Activated naive CD4-positive, alpha-beta T cell treated with anti-CD3 and anti-CD28 coated beads, Interleukin-2, amount 50 U/mL, for 16 hours (primary cell): ENCODE results near the gene GJA9.
"Not testable (repeated sequence)": the region's sequence is repeated elsewhere in the genome, so short reads cannot be mapped to it uniquely, and the experiment has no call there.

ENCODE experiments used
- DNase-seq: peaks from one replicate; pipeline ENCODE4 v3.0.0-alpha.2; 2020

The GJA9 gene

DNA sequence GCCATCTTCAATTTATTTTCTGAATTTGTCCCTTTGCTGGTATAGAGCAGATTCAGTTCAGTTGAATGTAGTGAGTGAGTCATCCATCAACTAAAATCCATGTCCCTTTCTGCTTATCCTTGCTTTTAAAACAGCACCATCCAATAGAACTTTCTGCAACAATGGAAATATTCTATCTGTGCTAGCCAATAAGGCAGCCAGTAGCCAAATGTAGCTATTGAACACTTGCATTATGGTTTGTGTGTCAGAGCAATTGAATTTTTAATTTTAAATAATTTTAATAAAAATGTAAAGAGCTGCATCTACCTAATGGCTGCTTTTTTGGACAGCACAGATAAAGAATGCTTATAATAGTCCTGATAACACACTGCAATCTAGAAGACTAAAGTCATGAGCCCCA lies at the start of gene GJA9:
GJA9 (minus strand) TSS at position 101 of the 400 bp plus-strand sequence. CDS start 5,489 bp downstream, outside the sequence.
- no peak for DNase-seq

DNA sequence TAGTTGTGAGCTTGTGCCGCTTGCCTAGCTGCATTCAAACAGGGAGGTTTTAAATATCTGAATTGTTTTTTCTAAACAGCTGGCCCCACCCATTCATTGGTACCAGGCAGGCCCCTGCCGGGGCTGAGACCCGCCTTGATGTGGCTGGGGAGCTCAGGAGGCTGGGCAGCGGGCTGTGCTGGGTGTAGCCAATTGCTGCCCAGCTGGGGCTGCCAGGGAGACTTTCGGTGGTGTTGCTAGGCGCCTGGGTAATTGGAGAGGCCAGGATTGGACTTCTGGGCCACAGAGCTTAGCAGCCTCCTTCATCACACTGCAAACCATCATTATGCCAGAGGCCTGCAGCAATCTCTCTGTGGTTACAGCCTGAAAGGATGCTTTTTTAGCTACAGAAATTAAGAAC lies 48.1 kb upstream of the GJA9 start:
- DNase-seq, result no peak

DNA sequence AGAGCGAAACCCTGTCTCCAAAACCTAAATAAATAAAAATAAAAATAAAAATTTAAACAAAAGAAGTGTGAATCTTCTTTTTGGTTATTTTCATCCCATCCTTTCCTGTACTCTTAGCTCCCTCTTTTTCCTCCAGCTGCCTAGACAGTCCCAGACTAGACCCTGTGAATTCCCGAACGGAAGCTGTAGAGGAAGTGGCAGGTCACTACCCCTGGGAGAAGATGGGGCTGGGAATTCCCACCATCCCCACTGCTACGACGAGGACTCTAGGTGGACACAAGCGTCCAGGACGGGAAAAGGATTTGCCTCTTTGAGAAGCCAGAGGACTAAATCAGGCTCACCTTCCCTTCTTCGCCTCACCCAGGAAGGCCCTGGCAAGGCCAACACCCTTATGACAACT lies 47.7 kb upstream of the GJA9 start:
- DNase-seq, result no peak

DNA sequence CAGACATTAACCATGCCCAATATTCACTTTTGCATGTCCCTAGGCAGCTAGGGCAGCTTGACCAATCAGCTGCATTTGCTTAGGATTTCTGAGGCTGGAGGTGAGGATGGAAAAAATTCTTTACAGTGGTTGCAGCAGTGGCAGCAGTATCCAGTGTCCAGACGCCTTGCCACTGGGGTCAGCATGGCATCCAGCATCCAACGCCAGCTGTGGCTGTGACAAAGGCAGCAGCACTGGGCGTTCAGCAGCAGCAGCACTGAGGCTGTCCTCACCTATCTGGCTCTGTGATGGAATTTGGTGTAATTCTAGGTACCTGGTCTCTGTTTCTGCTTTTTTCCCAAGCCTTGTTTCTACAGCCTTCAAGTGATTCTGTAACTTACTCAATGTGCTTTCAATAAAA lies 44.7 kb upstream of the GJA9 start:
- DNase-seq, result no peak

DNA sequence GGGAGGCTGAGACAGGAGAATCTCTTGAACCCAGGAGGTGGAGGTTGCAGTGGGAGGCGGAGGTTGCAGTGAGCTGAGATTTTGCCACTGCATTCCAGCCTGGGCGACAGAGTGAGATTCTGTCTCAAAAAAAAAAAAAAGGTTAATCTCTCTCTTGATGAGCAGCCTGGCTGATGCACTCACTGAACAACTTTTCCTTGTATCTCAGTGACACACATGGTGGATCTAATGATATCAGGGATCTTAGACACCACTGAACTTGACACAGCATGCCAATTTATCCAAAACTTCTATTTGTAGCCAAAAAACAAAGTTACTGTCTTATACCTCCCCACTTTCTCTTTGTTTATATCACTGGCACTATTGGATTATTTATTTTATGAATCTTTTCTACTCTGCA lies 44.0 kb upstream of the GJA9 start:
- DNase-seq, result no peak

DNA sequence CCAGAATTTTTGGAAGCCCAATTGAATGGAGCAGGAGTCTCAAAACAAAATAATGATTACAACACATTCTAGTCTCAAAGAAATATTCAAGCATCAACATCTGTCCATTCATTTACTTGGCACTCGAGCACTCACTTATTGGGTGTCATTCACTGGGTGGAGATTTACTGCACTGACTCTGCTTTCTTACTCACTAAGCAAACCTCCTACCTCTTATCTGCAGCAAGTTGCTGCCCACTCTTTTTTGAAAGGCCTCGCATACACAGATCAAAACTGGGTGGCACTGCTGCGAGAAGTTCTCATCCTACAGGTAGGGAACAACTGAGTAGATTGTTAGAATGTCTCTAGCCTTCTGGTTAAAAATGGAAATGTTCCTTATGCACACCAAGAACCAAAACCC lies 42.2 kb upstream of the GJA9 start:
- DNase-seq, result no peak

DNA sequence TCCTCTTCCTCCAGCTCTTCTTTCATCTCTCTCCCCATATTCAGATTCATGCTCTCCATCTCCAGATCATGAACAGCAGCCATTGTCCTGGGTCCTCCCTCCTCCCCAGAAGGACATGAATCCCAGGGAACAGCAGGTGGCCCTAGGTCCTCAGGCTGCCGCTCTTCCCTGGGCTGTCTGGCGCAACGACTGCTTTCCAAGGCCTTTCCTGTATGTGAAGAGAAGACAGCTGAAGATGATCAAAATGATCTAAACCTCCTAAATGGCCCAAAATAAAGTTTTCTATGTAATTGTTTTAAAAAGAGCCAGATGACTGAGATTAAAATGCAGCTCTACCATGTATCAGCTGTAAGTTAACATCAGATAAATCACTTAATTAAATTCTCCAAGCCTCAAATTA lies 37.7 kb upstream of the GJA9 start:
- no peak for DNase-seq

DNA sequence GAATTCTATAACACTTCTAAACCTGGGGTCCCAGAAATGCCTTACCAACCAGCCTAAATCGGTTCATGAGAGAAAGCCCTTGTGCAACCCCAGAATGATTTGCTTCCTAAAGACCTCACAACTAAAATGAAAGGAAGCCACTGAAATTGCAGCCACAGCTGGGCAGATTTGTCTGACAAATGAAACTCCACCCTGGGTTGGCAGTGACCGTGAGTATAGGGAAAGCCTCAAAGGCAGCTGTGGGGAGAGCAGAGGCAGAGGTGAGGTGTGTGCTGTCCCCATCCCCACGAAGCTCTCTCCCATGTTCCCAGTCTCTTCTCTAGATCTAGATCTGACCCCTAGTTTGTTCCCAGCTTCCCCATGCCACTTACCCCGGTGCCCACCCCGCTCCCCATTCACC lies 37.2 kb upstream of the GJA9 start:
- no peak for DNase-seq

DNA sequence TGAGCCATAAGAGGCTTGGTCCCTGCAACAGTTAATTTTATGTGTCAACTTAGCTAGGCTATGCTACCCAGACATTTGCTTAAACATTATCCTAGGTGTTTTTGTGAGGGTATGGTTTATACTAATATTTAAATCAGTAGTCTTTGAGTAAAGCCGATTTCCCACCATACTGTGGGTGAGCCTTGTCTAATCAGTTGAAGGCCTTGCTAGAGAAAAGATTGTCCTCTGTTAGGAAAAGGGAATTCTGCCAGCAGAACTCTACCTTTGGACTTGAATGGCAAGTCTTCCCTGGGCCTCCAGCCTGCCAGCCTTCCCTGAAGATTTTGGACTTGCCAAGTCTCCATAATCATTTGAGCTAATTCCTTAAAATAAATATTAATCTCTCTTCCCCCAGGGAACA lies 36.4 kb upstream of the GJA9 start:
- no peak for DNase-seq

- DNase-seq, result no peak
Observed at GRCh38 chr1:38917337-38917736, 36.0 kb upstream of the GJA9 start.

GRCh38 chr1:38915352-38915948 lies 34.1 kb upstream of the GJA9 start:
- DNase-seq, result no peak

DNA sequence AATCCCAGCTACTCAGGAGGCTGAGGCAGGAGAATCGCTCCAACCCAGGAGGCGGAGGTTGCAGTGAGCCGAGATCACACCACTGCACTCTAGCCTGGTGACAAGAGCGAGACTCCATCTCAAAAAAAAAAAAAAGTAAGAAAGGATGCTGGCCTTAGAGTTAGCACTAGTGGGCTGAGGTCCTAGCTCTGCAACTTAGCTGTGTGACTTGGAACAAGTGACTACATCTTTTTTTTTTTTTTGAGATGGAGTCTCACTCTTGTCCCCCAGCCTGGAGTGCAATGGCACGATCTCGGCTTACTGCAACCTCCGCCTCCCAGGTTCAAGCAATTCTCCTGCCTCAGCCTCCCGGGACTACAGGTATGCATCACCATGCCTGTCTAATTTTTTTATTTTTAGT lies 33.5 kb upstream of the GJA9 start:
- not testable (repeated sequence) for DNase-seq

- DNase-seq, result no peak
Observed at GRCh38 chr1:38908821-38909220, 27.4 kb upstream of the GJA9 start.

- DNase-seq, result no peak
Observed at GRCh38 chr1:38905985-38906384, 24.6 kb upstream of the GJA9 start.

DNA sequence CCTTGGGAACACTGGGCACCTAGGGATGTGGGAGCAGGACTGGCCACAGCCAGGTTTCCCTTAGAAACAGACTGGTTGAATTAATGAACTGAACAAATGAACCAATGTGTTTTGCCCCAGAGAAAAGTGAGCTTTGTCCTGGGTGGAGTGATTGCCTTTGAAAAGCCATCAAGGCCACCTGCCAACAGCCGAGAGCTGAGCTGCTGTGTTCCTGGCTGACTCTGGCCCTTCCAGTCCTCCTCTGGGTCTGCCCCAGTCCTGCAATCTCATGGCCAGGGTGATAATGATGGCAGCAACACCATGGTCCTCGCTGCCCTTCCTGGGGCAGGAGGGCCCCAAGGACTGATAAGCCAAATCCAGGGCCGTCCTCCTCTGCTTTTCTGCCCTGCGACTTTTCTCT lies 18.2 kb upstream of the GJA9 start:
- no peak for DNase-seq

GRCh38 chr1:38898653-38899230 lies 17.4 kb upstream of the GJA9 start:
- no peak for DNase-seq

- no peak for DNase-seq
Observed at GRCh38 chr1:38896169-38896568, 14.8 kb upstream of the GJA9 start.

DNA sequence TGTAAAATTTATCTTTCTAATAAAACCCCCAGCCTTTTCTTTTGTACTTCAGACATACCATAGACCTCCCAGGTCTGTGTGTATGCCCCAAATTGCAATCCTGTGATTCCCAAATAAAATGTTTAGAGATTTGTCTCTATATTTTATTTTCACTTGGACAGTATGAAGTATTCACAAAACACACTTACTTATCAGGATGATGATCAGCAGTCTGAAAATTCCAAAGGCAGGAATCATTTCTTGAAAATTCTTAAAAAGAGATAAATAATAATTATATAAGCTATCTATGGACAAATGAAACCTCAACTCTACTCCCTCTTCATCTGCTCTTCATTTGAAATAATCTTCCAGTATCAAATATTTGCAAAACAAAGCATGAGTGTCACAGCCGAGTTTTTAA lies 11.6 kb upstream of the GJA9 start:
- DNase-seq, result no peak

GRCh38 chr1:38891753-38892152 lies 10.4 kb upstream of the GJA9 start:
- no peak for DNase-seq

- no peak for DNase-seq
Observed at GRCh38 chr1:38889589-38889988, 8.2 kb upstream of the GJA9 start.

GRCh38 chr1:38888423-38889333 lies 7.3 kb upstream of the GJA9 start:
- no peak for DNase-seq

DNA sequence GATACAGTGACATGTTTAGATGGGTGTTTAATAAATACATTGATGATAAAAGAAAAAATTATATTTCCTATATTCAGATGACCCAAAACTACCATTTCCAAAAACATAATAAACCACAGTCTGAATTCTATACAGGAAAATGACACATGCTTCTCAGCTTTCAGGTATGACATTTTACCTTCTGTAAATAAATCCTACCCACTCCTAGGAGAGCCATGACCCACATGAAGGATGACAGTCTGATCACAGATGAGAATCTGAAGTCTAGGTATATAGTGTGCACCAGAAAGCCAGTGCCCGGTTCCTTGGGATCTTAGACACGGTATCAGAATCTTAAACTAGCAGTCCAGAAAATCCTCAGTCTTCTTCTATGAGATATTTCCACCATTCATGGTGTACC lies 3.7 kb upstream of the GJA9 start:
- no peak for DNase-seq

DNA sequence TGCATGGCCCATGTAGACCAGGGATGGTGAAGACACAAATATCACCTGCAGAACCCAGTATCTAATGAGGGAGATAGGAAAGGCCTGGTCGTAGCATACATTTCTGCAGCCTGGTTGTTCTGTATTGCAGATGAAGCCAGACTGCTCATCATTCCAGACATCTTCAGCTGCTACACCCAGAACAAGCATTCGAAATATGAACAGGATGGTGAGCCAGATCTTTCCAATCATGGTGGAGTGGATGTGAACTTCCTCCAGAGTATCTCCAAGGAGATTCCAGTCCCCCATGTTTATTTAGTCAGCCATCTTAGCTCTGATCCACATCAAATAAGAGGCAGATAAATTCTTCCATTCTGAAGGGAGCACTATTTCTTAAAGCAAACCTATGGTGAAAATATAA lies 5.6 kb downstream of the GJA9 start:
- DNase-seq, result no peak
